Measurements from ENCODE around the gene TMEM82. TPM values are rescaled to one million over a fixed set of nuclear protein-coding genes. Genes with fewer than 3 reads are reported as not detected.

TMEM82 gene
- total RNA-seq, 1 donor from 2014 or later = not detected

GRCh38 chr1:15727424-15727823 lies 14.9 kb upstream of the TMEM82 start:
- H3K9ac ChIP-seq (ENCODE audit: low read depth in 1 of 3, low read length in 3 of 3) = peak overlapping the region in 1 of 3 donors; percentile 54
- H3K4me3 ChIP-seq (ENCODE audit: low read length in 3 of 3) = peak overlapping the region in 1 of 3 donors; percentile 6
- peaks cover 40 to 44% (median 41%) of the 10 kb centered on the region in 3 donors for H3K4me1 ChIP-seq (ENCODE audit: control insufficient read depth in 3 of 3, insufficient read depth in 3 of 3, low read length in 3 of 3)
- no peaks in the 10 kb centered on the region for H3K27me3 ChIP-seq (ENCODE audit: control insufficient read depth in 3 of 3, insufficient read depth in 3 of 3, low read length in 3 of 3)
- peaks cover 68 to 84% (median 75%) of the 10 kb centered on the region in 3 donors for H3K36me3 ChIP-seq (ENCODE audit: control insufficient read depth in 3 of 3, insufficient read depth in 3 of 3, low read length in 3 of 3)
- H3K27ac ChIP-seq (ENCODE audit: low read depth, low read length) = peak overlapping the region; percentile 82
- no peaks in the 10 kb centered on the region for H3K9me3 ChIP-seq (ENCODE audit: control insufficient read depth in 3 of 3, low read length in 3 of 3)

GRCh38 chr1:15727866-15728534 lies 14.3 kb upstream of the TMEM82 start:
- peaks cover 34 to 39% (median 36%) of the 10 kb centered on the region in 3 donors for H3K4me1 ChIP-seq (ENCODE audit: control insufficient read depth in 3 of 3, insufficient read depth in 3 of 3, low read length in 3 of 3)
- H3K27ac ChIP-seq (ENCODE audit: low read depth, low read length) = peak overlapping the region; percentile 82
- no peak overlapping the region for H3K4me3 ChIP-seq (ENCODE audit: low read length in 3 of 3)
- peak overlapping the region in 1 of 3 donors; percentile 62 for H3K9ac ChIP-seq (ENCODE audit: low read depth in 1 of 3, low read length in 3 of 3)
- H3K9me3 ChIP-seq (ENCODE audit: control insufficient read depth in 3 of 3, low read length in 3 of 3) = no peaks in the 10 kb centered on the region
- no peaks in the 10 kb centered on the region for H3K27me3 ChIP-seq (ENCODE audit: control insufficient read depth in 3 of 3, insufficient read depth in 3 of 3, low read length in 3 of 3)
- peaks cover 71 to 84% (median 76%) of the 10 kb centered on the region in 3 donors for H3K36me3 ChIP-seq (ENCODE audit: control insufficient read depth in 3 of 3, insufficient read depth in 3 of 3, low read length in 3 of 3)

- H3K27me3 ChIP-seq (ENCODE audit: control insufficient read depth in 3 of 3, insufficient read depth in 3 of 3, low read length in 3 of 3) = no peaks in the 10 kb centered on the region
- no peak overlapping the region for H3K4me3 ChIP-seq (ENCODE audit: low read length in 3 of 3)
- peaks cover 34 to 36% (median 34%) of the 10 kb centered on the region in 3 donors for H3K4me1 ChIP-seq (ENCODE audit: control insufficient read depth in 3 of 3, insufficient read depth in 3 of 3, low read length in 3 of 3)
- H3K9ac ChIP-seq (ENCODE audit: low read depth in 1 of 3, low read length in 3 of 3) = peak overlapping the region in 1 of 3 donors; percentile 62
- no peaks in the 10 kb centered on the region for H3K9me3 ChIP-seq (ENCODE audit: control insufficient read depth in 3 of 3, low read length in 3 of 3)
- peak overlapping the region; percentile 82 for H3K27ac ChIP-seq (ENCODE audit: low read depth, low read length)
- H3K36me3 ChIP-seq (ENCODE audit: control insufficient read depth in 3 of 3, insufficient read depth in 3 of 3, low read length in 3 of 3) = peaks cover 82 to 86% (median 84%) of the 10 kb centered on the region in 3 donors
Measured at GRCh38 chr1:15728937-15729657, 13.2 kb upstream of the TMEM82 start.

- H3K4me1 ChIP-seq (ENCODE audit: control insufficient read depth in 3 of 3, insufficient read depth in 3 of 3, low read length in 3 of 3) = peaks cover 42 to 47% (median 44%) of the 10 kb centered on the region in 3 donors
- no peak overlapping the region for H3K27ac ChIP-seq (ENCODE audit: low read depth, low read length)
- no peaks in the 10 kb centered on the region for H3K27me3 ChIP-seq (ENCODE audit: control insufficient read depth in 3 of 3, insufficient read depth in 3 of 3, low read length in 3 of 3)
- no peaks in the 10 kb centered on the region for H3K9me3 ChIP-seq (ENCODE audit: control insufficient read depth in 3 of 3, low read length in 3 of 3)
- H3K4me3 ChIP-seq (ENCODE audit: low read length in 3 of 3) = no peak overlapping the region
- H3K9ac ChIP-seq (ENCODE audit: low read depth in 1 of 3, low read length in 3 of 3) = peak overlapping the region in 1 of 3 donors; percentile 40
- peaks cover 79 to 87% (median 86%) of the 10 kb centered on the region in 3 donors for H3K36me3 ChIP-seq (ENCODE audit: control insufficient read depth in 3 of 3, insufficient read depth in 3 of 3, low read length in 3 of 3)
Measured at GRCh38 chr1:15730423-15730822, 11.9 kb upstream of the TMEM82 start.

- H3K27ac ChIP-seq (ENCODE audit: low read depth, low read length) = no peak overlapping the region
- H3K4me3 ChIP-seq (ENCODE audit: low read length in 3 of 3) = no peak overlapping the region
- H3K36me3 ChIP-seq (ENCODE audit: control insufficient read depth in 3 of 3, insufficient read depth in 3 of 3, low read length in 3 of 3) = peaks cover 76 to 81% (median 81%) of the 10 kb centered on the region in 3 donors
- peak overlapping the region in 1 of 3 donors; percentile 40 for H3K9ac ChIP-seq (ENCODE audit: low read depth in 1 of 3, low read length in 3 of 3)
- H3K27me3 ChIP-seq (ENCODE audit: control insufficient read depth in 3 of 3, insufficient read depth in 3 of 3, low read length in 3 of 3) = no peaks in the 10 kb centered on the region
- peaks cover 47 to 52% (median 49%) of the 10 kb centered on the region in 3 donors for H3K4me1 ChIP-seq (ENCODE audit: control insufficient read depth in 3 of 3, insufficient read depth in 3 of 3, low read length in 3 of 3)
- no peaks in the 10 kb centered on the region for H3K9me3 ChIP-seq (ENCODE audit: control insufficient read depth in 3 of 3, low read length in 3 of 3)
Measured at GRCh38 chr1:15730936-15731335, 11.4 kb upstream of the TMEM82 start.

DNA sequence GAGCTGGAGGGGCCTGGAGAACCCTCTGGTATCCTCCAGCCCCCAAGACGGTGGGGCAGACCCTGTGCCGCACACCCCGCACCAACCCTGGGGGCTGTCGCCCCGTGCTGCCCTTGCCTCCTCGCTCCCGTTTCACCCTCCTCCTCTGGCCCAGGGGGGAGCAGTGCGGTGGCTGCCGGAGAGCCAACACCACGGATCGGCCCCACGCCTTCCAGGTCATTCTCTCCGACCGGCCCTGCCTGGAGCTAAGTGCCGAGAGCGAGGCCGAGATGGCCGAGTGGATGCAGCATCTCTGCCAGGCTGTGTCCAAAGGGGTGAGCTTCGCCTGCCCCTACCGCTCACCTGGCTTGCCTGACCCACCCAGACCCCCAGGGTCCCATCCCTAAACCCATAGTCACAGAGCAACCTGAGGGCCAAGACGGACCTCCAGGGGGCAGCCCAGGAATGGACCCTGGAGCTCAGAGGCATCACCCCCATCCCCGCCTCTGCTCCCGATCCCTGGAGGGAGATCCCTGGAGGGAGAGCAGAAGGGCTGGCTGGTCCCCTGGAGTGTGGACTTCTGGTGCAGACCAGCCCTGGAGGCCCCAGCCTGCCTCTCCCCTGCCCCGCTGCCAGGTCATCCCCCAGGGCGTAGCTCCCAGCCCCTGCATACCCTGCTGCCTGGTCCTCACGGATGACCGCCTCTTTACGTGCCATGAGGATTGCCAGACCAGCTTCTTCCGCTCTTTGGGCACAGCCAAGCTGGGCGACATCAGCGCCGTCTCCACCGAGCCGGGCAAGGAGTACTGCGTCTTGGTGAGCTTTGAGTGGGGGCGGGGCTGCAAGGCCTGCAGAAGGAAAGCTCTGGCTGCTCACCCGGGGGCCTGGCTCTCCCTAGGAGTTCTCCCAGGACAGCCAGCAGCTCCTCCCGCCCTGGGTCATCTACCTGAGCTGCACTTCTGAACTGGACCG lies 10.3 kb upstream of the TMEM82 start:
- Histone ChIP-seq H3K9me3 (ENCODE audit: control insufficient read depth in 3 of 3, low read length in 3 of 3) (no peaks in the 10 kb centered on the region), H3K36me3 (ENCODE audit: control insufficient read depth in 3 of 3, insufficient read depth in 3 of 3, low read length in 3 of 3) (peaks cover 67 to 72% (median 72%) of the 10 kb centered on the region in 3 donors), H3K9ac (ENCODE audit: low read depth in 1 of 3, low read length in 3 of 3) (no peak overlapping the region), H3K4me3 (ENCODE audit: low read length in 3 of 3) (no peak overlapping the region), H3K27me3 (ENCODE audit: control insufficient read depth in 3 of 3, insufficient read depth in 3 of 3, low read length in 3 of 3) (no peaks in the 10 kb centered on the region), H3K27ac (ENCODE audit: low read depth, low read length) (no peak overlapping the region), H3K4me1 (ENCODE audit: control insufficient read depth in 3 of 3, insufficient read depth in 3 of 3, low read length in 3 of 3) (peaks cover 42 to 54% (median 45%) of the 10 kb centered on the region in 3 donors)

DNA sequence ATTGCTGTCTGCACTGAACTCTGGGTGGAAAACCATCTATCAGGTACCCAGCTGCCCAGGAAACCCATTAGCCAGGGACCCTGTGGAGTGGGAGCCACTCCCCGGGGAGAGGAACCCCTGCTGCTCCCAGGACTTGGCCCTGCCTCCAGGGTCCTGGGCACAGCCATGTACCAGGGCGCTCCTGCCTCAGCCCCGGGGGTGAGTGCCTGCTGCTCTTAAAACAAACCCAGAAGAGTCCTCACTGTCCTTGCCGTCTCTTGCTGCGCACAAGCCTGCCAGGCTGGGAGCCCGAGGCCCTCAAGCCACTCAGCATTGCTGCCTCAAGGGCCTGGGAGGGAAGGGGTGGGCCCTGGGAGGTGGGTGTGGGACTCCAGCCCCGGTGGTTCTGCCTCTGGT lies 9.6 kb upstream of the TMEM82 start:
- Histone ChIP-seq H3K9ac (ENCODE audit: low read depth in 1 of 3, low read length in 3 of 3) (peak overlapping the region in 1 of 3 donors; percentile 9), H3K36me3 (ENCODE audit: control insufficient read depth in 3 of 3, insufficient read depth in 3 of 3, low read length in 3 of 3) (peaks cover 63 to 65% (median 65%) of the 10 kb centered on the region in 3 donors), H3K9me3 (ENCODE audit: control insufficient read depth in 3 of 3, low read length in 3 of 3) (no peaks in the 10 kb centered on the region), H3K4me3 (ENCODE audit: low read length in 3 of 3) (no peak overlapping the region), H3K4me1 (ENCODE audit: control insufficient read depth in 3 of 3, insufficient read depth in 3 of 3, low read length in 3 of 3) (peaks cover 39 to 50% (median 40%) of the 10 kb centered on the region in 3 donors), H3K27ac (ENCODE audit: low read depth, low read length) (no peak overlapping the region), H3K27me3 (ENCODE audit: control insufficient read depth in 3 of 3, insufficient read depth in 3 of 3, low read length in 3 of 3) (no peaks in the 10 kb centered on the region)

DNA sequence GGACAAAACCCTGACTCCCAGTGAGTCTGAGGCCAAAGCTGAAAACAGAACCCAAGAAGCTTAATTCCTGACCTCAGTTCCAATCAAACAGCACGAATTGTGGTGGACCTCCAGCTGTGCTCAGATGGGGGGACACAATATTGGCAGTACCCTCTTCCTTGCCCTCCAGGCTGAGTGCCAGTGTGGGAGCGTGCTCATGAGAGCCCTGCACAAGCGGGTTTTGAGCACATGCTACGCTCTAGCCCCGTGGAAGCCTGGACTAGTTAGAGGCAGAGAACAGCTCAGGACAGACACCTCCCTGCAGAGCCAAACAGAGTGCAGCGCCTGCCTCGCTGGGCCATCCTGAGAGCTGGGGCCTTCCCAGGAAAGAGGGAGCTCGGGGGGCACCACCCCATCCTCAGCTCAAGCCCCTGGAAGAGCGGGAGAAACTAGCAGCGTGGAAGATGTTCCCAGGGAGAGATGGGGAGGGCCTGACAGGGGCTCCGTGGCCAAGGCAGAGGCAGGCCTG lies 9.0 kb upstream of the TMEM82 start:
- Histone ChIP-seq H3K27me3 (ENCODE audit: control insufficient read depth in 3 of 3, insufficient read depth in 3 of 3, low read length in 3 of 3) (no peaks in the 10 kb centered on the region), H3K4me1 (ENCODE audit: control insufficient read depth in 3 of 3, insufficient read depth in 3 of 3, low read length in 3 of 3) (peaks cover 39 to 50% (median 40%) of the 10 kb centered on the region in 3 donors), H3K27ac (ENCODE audit: low read depth, low read length) (no peak overlapping the region), H3K9me3 (ENCODE audit: control insufficient read depth in 3 of 3, low read length in 3 of 3) (no peaks in the 10 kb centered on the region), H3K36me3 (ENCODE audit: control insufficient read depth in 3 of 3, insufficient read depth in 3 of 3, low read length in 3 of 3) (peaks cover 57 to 64% (median 59%) of the 10 kb centered on the region in 3 donors), H3K9ac (ENCODE audit: low read depth in 1 of 3, low read length in 3 of 3) (peak overlapping the region in 1 of 3 donors; percentile 9), H3K4me3 (ENCODE audit: low read length in 3 of 3) (no peak overlapping the region)

GRCh38 chr1:15733726-15734226 lies 8.5 kb upstream of the TMEM82 start:
- Histone ChIP-seq H3K9ac (ENCODE audit: low read depth in 1 of 3, low read length in 3 of 3) (peak overlapping the region in 1 of 3 donors; percentile 9), H3K27me3 (ENCODE audit: control insufficient read depth in 3 of 3, insufficient read depth in 3 of 3, low read length in 3 of 3) (no peaks in the 10 kb centered on the region), H3K4me3 (ENCODE audit: low read length in 3 of 3) (no peak overlapping the region), H3K36me3 (ENCODE audit: control insufficient read depth in 3 of 3, insufficient read depth in 3 of 3, low read length in 3 of 3) (peaks cover 52 to 59% (median 54%) of the 10 kb centered on the region in 3 donors), H3K27ac (ENCODE audit: low read depth, low read length) (no peak overlapping the region), H3K4me1 (ENCODE audit: control insufficient read depth in 3 of 3, insufficient read depth in 3 of 3, low read length in 3 of 3) (peaks cover 39 to 50% (median 40%) of the 10 kb centered on the region in 3 donors), H3K9me3 (ENCODE audit: control insufficient read depth in 3 of 3, low read length in 3 of 3) (no peaks in the 10 kb centered on the region)
